Measurements from ENCODE around the gene NFIB. TPM values are rescaled to one million over a fixed set of nuclear protein-coding genes. Genes with fewer than 3 reads are reported as not detected.

The NFIB gene
- total and polyA plus RNA-seq, 2 of the 8 experiments (the other 6 are each of a cell fraction or from before 2014, with no cell fraction given): 2.6 to 13.1 TPM

DNA sequence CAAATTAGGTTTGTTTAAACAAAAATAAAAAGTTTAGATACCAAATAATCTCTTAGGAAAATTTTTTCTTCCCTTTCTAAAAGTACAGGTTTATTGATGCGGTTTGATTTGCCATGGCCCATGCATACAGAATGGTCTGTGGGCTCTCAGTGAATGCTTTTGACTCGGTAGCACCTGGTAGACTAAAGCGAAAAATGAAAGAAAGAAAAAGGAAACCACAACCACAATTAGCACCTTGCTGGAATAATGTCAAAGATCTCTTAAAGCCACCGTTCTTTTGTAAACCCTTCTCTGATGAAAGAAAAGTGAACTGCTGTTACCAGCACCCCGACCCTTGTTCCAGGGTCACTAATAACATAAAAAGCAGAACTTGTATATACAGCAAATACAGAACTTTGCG, 157.9 kb downstream of the NFIB start:
- H2BK120ac ChIP-seq (replicated peaks; ENCODE audit: low read depth, low read length): no peak overlapping the region
- H3K79me2 ChIP-seq (ENCODE audit: control insufficient read depth in 1 of 2, insufficient read depth in 2 of 2, low read length in 2 of 2): no peaks in the 10 kb centered on the region
- DNase-seq (ENCODE audit: low read depth in 1 of 2, low spot score in 2 of 2): no peak
- H2BK20ac ChIP-seq (ENCODE audit: low read length): no peak overlapping the region
- H3K4ac ChIP-seq (replicated peaks; ENCODE audit: insufficient read length, low read depth, low read length): no peak overlapping the region
- no peak overlapping the region for H3K56ac ChIP-seq (replicated peaks; ENCODE audit: insufficient read length, low read depth, low read length)
- no peak overlapping the region for H3K9ac ChIP-seq (replicated peaks in 1 of 4; ENCODE audit: extremely low read depth in 1 of 4, low read depth in 3 of 4, low read length in 3 of 4)
- H3K18ac ChIP-seq (ENCODE audit: extremely low read depth, low read length): no peak overlapping the region
- no peak overlapping the region for H3K23ac ChIP-seq (ENCODE audit: insufficient read length)
- H3K4me1 ChIP-seq (replicated peaks in 1 of 4; ENCODE audit: control insufficient read depth in 3 of 4, insufficient read depth in 4 of 4, low read length in 3 of 4): peaks cover 0 to 3% (median 1%) of the 10 kb centered on the region in 4 experiments; a peak in 2 of 7 replicates
- ChIA-PET POLR2A (ENCODE audit: partially characterized antibody) (no interaction called here), CTCF (ENCODE audit: partially characterized antibody) (interaction anchor here (1.0 kb wide), 1 partner anchor 59 kb away, joined by 3 read pairs; no protein-coding TSS in a partner anchor)
- no peak overlapping the region for H3K14ac ChIP-seq (ENCODE audit: insufficient read length)
- no peaks in the 10 kb centered on the region for H4K20me1 ChIP-seq (replicated peaks in 1 of 2; ENCODE audit: control insufficient read depth in 1 of 2, insufficient read depth in 2 of 2, low read length in 2 of 2)
- H4K5ac ChIP-seq (ENCODE audit: insufficient read length, low read depth, low read length): no peak overlapping the region
- H3K4me3 ChIP-seq (ENCODE audit: extremely low read depth in 1 of 4, insufficient read depth in 2 of 4, low read depth in 3 of 4, low read length in 4 of 4): no peak overlapping the region
- no peak overlapping the region for H2AK5ac ChIP-seq (ENCODE audit: low read depth, low read length)
- H3K27me3 ChIP-seq (replicated peaks in 1 of 4; ENCODE audit: control insufficient read depth in 3 of 4, extremely low read depth in 1 of 4, insufficient read depth in 3 of 4, low read length in 3 of 4): no peaks in the 10 kb centered on the region
- H3K79me1 ChIP-seq (ENCODE audit: low read depth, low read length): no peaks in the 10 kb centered on the region
- WGBS, 2 experiments (ENCODE audit: extremely low coverage in 1 of 2, insufficient coverage in 1 of 2, insufficient read length in 1 of 2, insufficient replicate concordance in 2 of 2, low coverage in 1 of 2, low lambda C conversion rate in 2 of 2, missing lambda C conversion rate in 1 of 2): 91% methylated on average over 6 of the region's 6 CpGs; no CpG with 5 or more reads in 1 of the 2 experiments
- no peak overlapping the region for H2AFZ ChIP-seq (ENCODE audit: low read length)
- H3K9me3 ChIP-seq (ENCODE audit: insufficient read depth in 2 of 2, low read depth in 1 of 2, low read length in 1 of 2): no peaks in the 10 kb centered on the region
- H4K91ac ChIP-seq (replicated peaks; ENCODE audit: insufficient read length, low read length): no peak overlapping the region
- no peaks in the 10 kb centered on the region for H3K36me3 ChIP-seq (ENCODE audit: control insufficient read depth in 2 of 4, insufficient read depth in 4 of 4, low read length in 3 of 4)
- FAIRE-seq: no peak
- H4K8ac ChIP-seq (ENCODE audit: extremely low read depth, insufficient read depth, low read length): no peak overlapping the region
- H2BK12ac ChIP-seq (ENCODE audit: low read depth, low read length): no peak overlapping the region
- H2BK15ac ChIP-seq (ENCODE audit: low read length): no peak overlapping the region
- no peak overlapping the region for H2BK5ac ChIP-seq (ENCODE audit: low read depth, low read length)
- H3K23me2 ChIP-seq (ENCODE audit: low read depth, low read length): no peaks in the 10 kb centered on the region
- no peak overlapping the region for H3K4me2 ChIP-seq (ENCODE audit: insufficient read depth in 1 of 2, low read depth in 2 of 2, low read length in 2 of 2)
- no peak overlapping the region for H3K27ac ChIP-seq (ENCODE audit: low read depth, low read length)
- TF ChIP-seq MAFK (IDR thresholded peaks at IDR 0.05; ENCODE audit: low read depth, low read length) (no peak), BACH1 (IDR thresholded peaks at IDR 0.05; ENCODE audit: low read length) (no peak), KDM4A (IDR thresholded peaks at IDR 0.05; ENCODE audit: low read depth, low read length, severe bottlenecking) (no peak)
- TF ChIP-seq, protein P1, sequence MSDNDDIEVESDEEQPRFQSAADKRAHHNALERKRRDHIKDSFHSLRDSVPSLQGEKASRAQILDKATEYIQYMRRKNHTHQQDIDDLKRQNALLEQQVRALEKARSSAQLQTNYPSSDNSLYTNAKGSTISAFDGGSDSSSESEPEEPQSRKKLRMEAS (IDR thresholded peaks at IDR 0.05): no peak
